H1 (cell line): ENCODE results near the gene VWA5A. TPM values are rescaled to one million over a fixed set of nuclear protein-coding genes. Genes with fewer than 3 reads are reported as not detected.

Experiments
- CTCF ChIA-PET: fragments of 300-600 bp; sonication (Branson Sonifier 250); formaldehyde crosslinking; loops from one replicate; lab custom pipeline; 2021; ENCODE audit not compliant: partially characterized antibody; lab: Charles Lee
- POLR2A ChIA-PET: fragments of 300-600 bp; sonication (Branson Sonifier 250); formaldehyde crosslinking; loops from one replicate; lab custom pipeline; 2021; ENCODE audit warnings: inconsistent platforms; ENCODE audit not compliant: partially characterized antibody; lab: Charles Lee
- DNase-seq, 2 experiments: peaks; one replicate each; pipeline versions ENCODE4 v3.0.0 to v3.0.0-alpha.2; 2010 to 2022; ENCODE audit warnings: low spot score in 2 of 2, low read depth in 1 of 2, mixed read lengths in 1 of 2
- FAIRE-seq: peaks from 2 replicates; lab custom pipeline; 2011; peaks lifted over from hg19 to GRCh38; lab: Jason Lieb, UNC
- H2AFZ ChIP-seq: 2 replicates; pipeline ENCODE4 v1.8.1; 2012; ENCODE audit warnings: low read length, inconsistent platforms
- H2AK5ac ChIP-seq: 2 replicates; pipeline ENCODE4 v1.6.1; 2013; ENCODE audit warnings: low read depth, low read length
- H2BK120ac ChIP-seq: replicated peaks from 2 replicates; pipeline ENCODE3; 2013; ENCODE audit warnings: low read depth, low read length, inconsistent platforms
- H2BK12ac ChIP-seq: 2 replicates; pipeline ENCODE4 v1.6.1; 2013; ENCODE audit warnings: low read depth, low read length
- H2BK15ac ChIP-seq: 2 replicates; pipeline ENCODE4 v1.6.1; 2013; ENCODE audit warnings: low read length
- H2BK20ac ChIP-seq: 2 replicates; pipeline ENCODE4 v1.6.1; 2013; ENCODE audit warnings: low read length
- H2BK5ac ChIP-seq: 2 replicates; pipeline ENCODE4 v1.6.1; 2013; ENCODE audit warnings: low read depth, low read length
- H3K14ac ChIP-seq: 2 replicates; pipeline ENCODE4 v1.6.1; 2013; ENCODE audit warnings: inconsistent platforms; ENCODE audit not compliant: insufficient read length
- H3K18ac ChIP-seq: 2 replicates; pipeline ENCODE4 v1.6.1; 2013; ENCODE audit warnings: low read length; ENCODE audit errors: extremely low read depth
- H3K23ac ChIP-seq: 2 replicates; pipeline ENCODE4 v1.6.1; 2013; ENCODE audit warnings: inconsistent platforms; ENCODE audit not compliant: insufficient read length
- H3K23me2 ChIP-seq: 2 replicates; pipeline ENCODE4 v1.6.1; 2013; ENCODE audit warnings: low read depth, low read length
- H3K27ac ChIP-seq: 2 replicates; pipeline ENCODE4 v1.6.1; 2011; ENCODE audit warnings: low read depth, low read length, inconsistent platforms
- H3K27me3 ChIP-seq, 4 experiments: replicated peaks in 1 of 4; 1 replicate in 1 of 4; 2 replicates in 3 of 4; pipeline versions ENCODE4 v1.6.1 to v1.8.1; 2011 to 2013; ENCODE audit warnings: low read length in 3 of 4, mild to moderate bottlenecking in 3 of 4, inconsistent platforms in 2 of 4, mixed read lengths in 2 of 4, moderate library complexity in 1 of 4; ENCODE audit not compliant: control insufficient read depth in 3 of 4, insufficient read depth in 3 of 4; ENCODE audit errors: extremely low read depth in 1 of 4
- H3K36me3 ChIP-seq, 4 experiments: 2 replicates each; pipeline versions ENCODE4 v1.6.1 to v1.8.1; 2011 to 2013; ENCODE audit warnings: mild to moderate bottlenecking in 4 of 4, low read length in 3 of 4, moderate library complexity in 2 of 4, control low read depth in 1 of 4, inconsistent platforms in 1 of 4; ENCODE audit not compliant: insufficient read depth in 4 of 4, control insufficient read depth in 2 of 4
- H3K4ac ChIP-seq: replicated peaks from 2 replicates; pipeline ENCODE3; 2013; ENCODE audit warnings: low read length, low read depth, mixed read lengths, inconsistent platforms; ENCODE audit not compliant: insufficient read length
- H3K4me1 ChIP-seq, 4 experiments: replicated peaks in 1 of 4; 1 replicate in 1 of 4; 2 replicates in 3 of 4; pipeline versions ENCODE4 v1.6.1 to v1.8.1; 2011 to 2013; ENCODE audit warnings: low read length in 3 of 4, inconsistent platforms in 2 of 4, mixed read lengths in 1 of 4; ENCODE audit not compliant: insufficient read depth in 4 of 4, control insufficient read depth in 3 of 4
- H3K4me2 ChIP-seq, 2 experiments: 2 replicates each; pipeline versions ENCODE4 v1.6.1 to v1.8.1; 2011 to 2013; ENCODE audit warnings: low read depth in 2 of 2, low read length in 2 of 2, control low read depth in 1 of 2, inconsistent platforms in 1 of 2, mild to moderate bottlenecking in 1 of 2; ENCODE audit not compliant: insufficient read depth in 1 of 2
- H3K4me3 ChIP-seq, 4 experiments: fragments of 200-600, 300-600 bp in 1 of 4; sonication (generic), shearing (Covaris generic), sonication (Bioruptor Twin) in 1 of 4; 2 replicates each; pipeline versions ENCODE4 v1.5.1 to v1.8.1; 2011 to 2016; ENCODE audit warnings: low read length in 4 of 4, low read depth in 3 of 4, control low read depth in 2 of 4, inconsistent platforms in 2 of 4, mild to moderate bottlenecking in 2 of 4, mixed read lengths in 1 of 4, moderate library complexity in 1 of 4; ENCODE audit not compliant: insufficient read depth in 2 of 4; ENCODE audit errors: extremely low read depth in 1 of 4
- H3K56ac ChIP-seq: replicated peaks from 2 replicates; pipeline ENCODE3; 2013; ENCODE audit warnings: low read depth, mild to moderate bottlenecking, mixed read lengths, low read length, inconsistent platforms; ENCODE audit not compliant: insufficient read length
- H3K79me1 ChIP-seq: 2 replicates; pipeline ENCODE4 v1.6.1; 2013; ENCODE audit warnings: low read depth, low read length, control low read depth
- H3K79me2 ChIP-seq, 2 experiments: 2 replicates each; pipeline versions ENCODE4 v1.6.1 to v1.8.1; 2012 to 2013; ENCODE audit warnings: low read length in 2 of 2, mild to moderate bottlenecking in 2 of 2, inconsistent platforms in 1 of 2; ENCODE audit not compliant: insufficient read depth in 2 of 2, control insufficient read depth in 1 of 2
- H3K9ac ChIP-seq, 4 experiments: replicated peaks in 1 of 4; 1 replicate in 1 of 4; 2 replicates in 3 of 4; pipeline versions ENCODE4 v1.6.1 to v1.8.1; 2011 to 2013; ENCODE audit warnings: low read depth in 3 of 4, low read length in 3 of 4, control low read depth in 2 of 4, mild to moderate bottlenecking in 2 of 4, moderate library complexity in 2 of 4, inconsistent platforms in 1 of 4; ENCODE audit errors: extremely low read depth in 1 of 4
- H3K9me3 ChIP-seq, 2 experiments: 2 replicates each; pipeline versions ENCODE4 v1.6.1 to v1.8.1; 2012 to 2013; ENCODE audit warnings: mild to moderate bottlenecking in 2 of 2, moderate library complexity in 2 of 2, control low read depth in 1 of 2, inconsistent platforms in 1 of 2, low read depth in 1 of 2, low read length in 1 of 2, mixed read lengths in 1 of 2; ENCODE audit not compliant: insufficient read depth in 2 of 2
- H4K20me1 ChIP-seq, 2 experiments: replicated peaks in 1 of 2; 2 replicates each; pipeline versions ENCODE3 to v1.8.1; 2011 to 2013; ENCODE audit warnings: inconsistent platforms in 2 of 2, low read length in 2 of 2, mild to moderate bottlenecking in 1 of 2; ENCODE audit not compliant: insufficient read depth in 2 of 2, control insufficient read depth in 1 of 2
- H4K5ac ChIP-seq: 2 replicates; pipeline ENCODE4 v1.6.1; 2013; ENCODE audit warnings: low read length, low read depth, mixed read lengths, inconsistent platforms; ENCODE audit not compliant: insufficient read length
- H4K8ac ChIP-seq: 2 replicates; pipeline ENCODE4 v1.8.0; 2013; ENCODE audit warnings: mild to moderate bottlenecking, moderate library complexity, low read length, inconsistent platforms; ENCODE audit not compliant: insufficient read depth; ENCODE audit errors: extremely low read depth
- H4K91ac ChIP-seq: replicated peaks from 2 replicates; pipeline ENCODE3; 2013; ENCODE audit warnings: low read length, mixed read lengths, inconsistent platforms; ENCODE audit not compliant: insufficient read length
- MAFK ChIP-seq: IDR thresholded peaks from 2 replicates; pipeline ENCODE4 v1.6.1; 2012; ENCODE audit warnings: low read depth, mild to moderate bottlenecking, improper control_type of control experiment, low read length
- MAX ChIP-seq: IDR thresholded peaks from 2 replicates; pipeline ENCODE4 v1.6.1; 2012; ENCODE audit warnings: inconsistent platforms
- TCF12 ChIP-seq: IDR thresholded peaks from 2 replicates; pipeline ENCODE4 v1.6.1; 2011; ENCODE audit warnings: low read depth, mild to moderate bottlenecking, low read length
- WGBS, 2 experiments: shearing (Covaris generic) in 1 of 2; methylation state at CpG; one replicate each; pipeline versions ENCODE4 v1.1.6 to v1.1.7; 2013 to 2015; ENCODE audit warnings: low lambda C conversion rate in 2 of 2, mixed read lengths in 2 of 2, inconsistent platforms in 1 of 2, low coverage in 1 of 2, missing lambda C conversion rate in 1 of 2; ENCODE audit not compliant: insufficient replicate concordance in 2 of 2, insufficient coverage in 1 of 2, insufficient read length in 1 of 2; ENCODE audit errors: extremely low coverage in 1 of 2, missing lambda C conversion rate in 1 of 2; 5-methylcytosine and 5-hydroxymethylcytosine counted together
- polyA plus RNA-seq, 7 experiments: library from polyadenylated mRNA; depleted of rRNA in 3 of 7; stranded (reverse) in 5 of 7; unstranded in 2 of 7; fragments of >200 nt in 5 of 7; fragments of 200-250 nt in 2 of 7; gene quantifications; 1 replicate in 5 of 7; 2 replicates in 1 of 7; 4 replicates in 1 of 7; pipeline versions ENCODE4 v1.2.1 to v1.2.3, GENCODE V29; 2011 to 2013; ENCODE audit warnings: missing spikeins in 2 of 7, mixed read lengths in 2 of 7
- total RNA-seq: library from RNA; stranded (reverse); fragmentation: NEBNext Ultra II Directional; extraction: Animal tissue kit (Norgen Biotek cat#: 25700); gene quantifications from 2 replicates; pipeline ENCODE4 v1.2.1, GENCODE V29; 2021

Gene VWA5A
- total and polyA plus RNA-seq, 2 of the 8 experiments (the other 6 are each of a cell fraction or from before 2014, with no cell fraction given) = 12.5 to 20.4 TPM

GRCh38 chr11:124096364-124096763 is 18.9 kb upstream of the VWA5A start:
- H3K4me3 ChIP-seq = no peak overlapping the region
- no peak overlapping the region for H3K23ac ChIP-seq
- CTCF ChIA-PET = interaction anchor here (1.3 kb wide), 2 partner anchors 26 to 98 kb away, joined by 3 read pairs; no protein-coding TSS in a partner anchor
- no peak overlapping the region for H2BK120ac ChIP-seq
- no peak overlapping the region for H3K56ac ChIP-seq
- H4K5ac ChIP-seq = no peak overlapping the region
- H3K36me3 ChIP-seq = no peaks in the 10 kb centered on the region
- no peak for DNase-seq
- WGBS, 2 experiments = 93% methylated on average over 5 of the region's 5 CpGs; no CpG with 5 or more reads in 1 of the 2 experiments
- H2AFZ ChIP-seq = no peak overlapping the region
- H3K79me1 ChIP-seq = no peaks in the 10 kb centered on the region
- no peaks in the 10 kb centered on the region for H3K9me3 ChIP-seq
- no peak overlapping the region for H3K9ac ChIP-seq
- H3K4ac ChIP-seq = no peak overlapping the region
- H2AK5ac ChIP-seq = no peak overlapping the region
- POLR2A ChIA-PET = no interaction called here
- H3K4me1 ChIP-seq = peaks cover 0 to 5% (median 4%) of the 10 kb centered on the region in 4 experiments; a peak in 2 of 7 replicates
- no peak overlapping the region for H3K4me2 ChIP-seq
- H3K79me2 ChIP-seq = no peaks in the 10 kb centered on the region
- no peak for FAIRE-seq
- no peak overlapping the region for H3K27ac ChIP-seq
- H3K18ac ChIP-seq = no peak overlapping the region
- TF ChIP-seq MAFK (no peak), MAX (no peak), TCF12 (no peak)
- H2BK15ac ChIP-seq = no peak overlapping the region
- H3K27me3 ChIP-seq = no peaks in the 10 kb centered on the region
- H3K14ac ChIP-seq = no peak overlapping the region
- H4K20me1 ChIP-seq = no peaks in the 10 kb centered on the region
- H2BK12ac ChIP-seq = no peak overlapping the region
- no peak overlapping the region for H2BK5ac ChIP-seq
- no peak overlapping the region for H4K91ac ChIP-seq
- no peak overlapping the region for H2BK20ac ChIP-seq
- H3K23me2 ChIP-seq = no peaks in the 10 kb centered on the region
- no peak overlapping the region for H4K8ac ChIP-seq
